ENCODE measurements around the gene REXO1.

DNA sequence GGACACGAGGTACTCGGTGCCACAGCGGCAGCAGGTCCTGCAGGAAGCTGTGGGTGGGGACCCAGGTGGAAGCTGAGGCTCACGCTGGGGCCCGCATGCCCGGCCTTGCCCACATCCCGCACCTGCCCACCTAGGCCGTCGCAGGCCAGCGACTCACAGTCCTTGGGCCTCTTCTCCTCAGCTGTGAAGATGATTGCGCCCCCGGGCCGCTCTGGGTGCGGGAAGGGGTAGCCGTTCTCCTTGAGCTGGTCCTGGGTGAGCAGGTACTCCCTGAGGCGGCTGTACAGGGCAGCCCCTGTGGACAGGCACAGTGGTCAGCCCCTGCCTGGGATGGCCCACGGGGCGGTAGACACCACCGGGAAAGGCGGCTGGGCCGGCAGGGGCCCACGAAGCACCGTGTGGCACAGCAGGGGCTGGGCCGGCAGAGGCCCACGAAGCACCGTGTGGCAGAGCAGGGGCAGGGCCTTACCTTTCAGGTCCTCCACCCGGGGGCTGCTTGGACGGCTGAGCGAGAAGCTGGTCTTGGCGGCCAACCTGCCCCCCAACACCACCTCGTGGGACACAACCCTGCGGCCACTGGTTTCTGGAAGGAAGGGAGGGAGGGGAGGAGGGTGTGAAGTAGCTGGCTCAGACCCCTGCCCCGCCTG is 29.6 kb downstream of the REXO1 start:
- TF ChIP-seq, protein P1, sequence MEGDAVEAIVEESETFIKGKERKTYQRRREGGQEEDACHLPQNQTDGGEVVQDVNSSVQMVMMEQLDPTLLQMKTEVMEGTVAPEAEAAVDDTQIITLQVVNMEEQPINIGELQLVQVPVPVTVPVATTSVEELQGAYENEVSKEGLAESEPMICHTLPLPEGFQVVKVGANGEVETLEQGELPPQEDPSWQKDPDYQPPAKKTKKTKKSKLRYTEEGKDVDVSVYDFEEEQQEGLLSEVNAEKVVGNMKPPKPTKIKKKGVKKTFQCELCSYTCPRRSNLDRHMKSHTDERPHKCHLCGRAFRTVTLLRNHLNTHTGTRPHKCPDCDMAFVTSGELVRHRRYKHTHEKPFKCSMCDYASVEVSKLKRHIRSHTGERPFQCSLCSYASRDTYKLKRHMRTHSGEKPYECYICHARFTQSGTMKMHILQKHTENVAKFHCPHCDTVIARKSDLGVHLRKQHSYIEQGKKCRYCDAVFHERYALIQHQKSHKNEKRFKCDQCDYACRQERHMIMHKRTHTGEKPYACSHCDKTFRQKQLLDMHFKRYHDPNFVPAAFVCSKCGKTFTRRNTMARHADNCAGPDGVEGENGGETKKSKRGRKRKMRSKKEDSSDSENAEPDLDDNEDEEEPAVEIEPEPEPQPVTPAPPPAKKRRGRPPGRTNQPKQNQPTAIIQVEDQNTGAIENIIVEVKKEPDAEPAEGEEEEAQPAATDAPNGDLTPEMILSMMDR (conservative IDR thresholded peaks at IDR 0.05 in 1 of 2, IDR thresholded peaks at IDR 0.05 in 1 of 2; ENCODE audit: low read depth in 1 of 2, low read length in 2 of 2) = no peak
- no peak for TF ChIP-seq EZH2 (IDR thresholded peaks at IDR 0.05; ENCODE audit: low read length, missing control alignments)
